ENCODE data around the gene ELN. TPM values are rescaled to one million over a fixed set of nuclear protein-coding genes. Genes with fewer than 3 reads are reported as not detected.

ELN gene
- total RNA-seq, 4 donors from 2014 or later = 5.3 to 14.8 (median 6.9) TPM

DNA sequence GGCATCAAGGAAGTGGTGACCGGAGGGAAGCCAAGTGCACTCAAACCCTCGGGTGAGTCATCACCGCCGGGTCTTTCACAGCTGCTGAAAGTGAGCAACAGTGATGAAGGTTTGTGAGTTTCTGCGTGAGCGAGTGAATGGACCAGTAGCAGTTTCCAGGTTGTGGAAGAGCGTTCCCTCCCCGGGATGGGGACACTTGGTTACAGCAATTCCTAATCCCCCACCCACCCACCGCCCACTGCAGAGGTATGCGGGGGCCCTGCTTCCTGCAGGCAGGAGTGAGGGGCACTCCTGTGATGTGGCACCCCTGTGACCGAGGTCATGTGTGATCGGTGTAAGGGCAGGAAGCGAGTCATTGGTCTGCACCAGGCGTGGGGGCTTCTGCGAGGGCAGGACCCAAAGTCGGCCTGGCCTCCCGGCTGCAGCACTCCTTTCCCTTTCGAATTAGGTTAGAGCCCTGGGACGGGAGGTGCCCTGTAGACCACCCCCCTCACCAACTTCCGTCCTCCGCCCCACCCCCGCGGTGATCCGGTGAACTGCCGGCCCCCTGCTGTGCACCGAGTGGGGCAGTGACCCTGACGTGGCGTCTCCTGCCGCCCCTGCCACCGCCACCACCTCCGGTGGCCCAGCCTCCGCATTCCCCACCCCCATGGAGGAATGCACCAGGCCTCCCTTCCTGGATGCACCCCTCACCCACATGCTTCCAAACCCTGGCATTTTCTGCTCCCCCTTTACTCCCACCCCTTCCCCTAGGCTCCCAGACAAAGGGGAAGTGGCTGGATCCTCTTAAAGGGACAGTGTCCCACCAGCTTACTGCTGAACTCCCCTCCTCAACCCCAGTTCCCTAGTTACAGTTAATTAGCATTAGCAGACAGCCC, 66.5 kb downstream of the ELN start:
- Histone ChIP-seq H3K27me3 (no peaks in the 10 kb centered on the region), H3K9me3 (no peaks in the 10 kb centered on the region), H3K4me3 (peak overlapping the region; percentile 35 to 45 (median 40)), H3K4me1 (peaks cover 18 to 22% of the 10 kb centered on the region in 2 donors), H3K36me3 (peaks cover 0 to 21% of the 10 kb centered on the region in 2 donors), H3K27ac (peak overlapping the region; percentile 57 to 68 (median 60))
- intact Hi-C loops (cut with DNase I; ENCODE audit: low total_unique reads) (no loop called here), in situ Hi-C loops (cut with MboI; ENCODE audit: low sequenced_read_pairs in 4 of 4) (no loop called here)
- ATAC-seq (peak; percentile 72 to 77), DNase-seq (peak; percentile 52 to 74)
- peak; percentile 7 to 23 for TF ChIP-seq POLR2A (IDR thresholded peaks at IDR 0.05)
- no peak for TF ChIP-seq CTCF (IDR thresholded peaks at IDR 0.05 in 4 of 5, conservative IDR thresholded peaks at IDR 0.05 in 1 of 5)

DNA sequence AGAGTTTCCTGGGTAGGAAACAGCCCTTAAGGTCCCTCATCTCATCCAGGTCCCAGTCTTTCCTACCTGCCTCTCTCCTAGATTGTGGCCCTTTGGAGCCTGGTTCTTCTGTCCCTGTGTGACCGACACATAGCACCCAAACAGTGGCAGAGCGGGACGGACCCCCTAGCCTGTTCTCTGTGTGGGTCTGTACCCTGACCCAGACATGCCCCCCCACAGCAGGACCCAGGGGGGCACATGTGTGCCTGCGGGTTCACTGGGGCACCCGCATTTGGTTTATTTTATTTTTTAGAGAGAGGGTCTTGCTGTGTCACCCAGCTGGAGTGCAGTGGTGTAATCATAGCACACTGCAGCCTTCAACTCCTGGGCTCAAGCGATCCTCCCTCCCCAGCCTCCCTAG, 67.2 kb downstream of the ELN start:
- in situ Hi-C loops (cut with MboI; ENCODE audit: low sequenced_read_pairs in 4 of 4) (no loop called here), intact Hi-C loops (cut with DNase I; ENCODE audit: low total_unique reads) (no loop called here)
- peaks cover 0 to 27% of the 10 kb centered on the region in 2 donors for H3K36me3 ChIP-seq
- H3K27ac ChIP-seq = peak overlapping the region in 2 of 4 donors; percentile 57 to 68
- peak overlapping the region in 1 of 4 donors; percentile 45 for H3K4me3 ChIP-seq
- no peak for ATAC-seq
- H3K4me1 ChIP-seq = peaks cover 18 to 22% of the 10 kb centered on the region in 2 donors
- H3K9me3 ChIP-seq = no peaks in the 10 kb centered on the region
- no peak for TF ChIP-seq POLR2A (IDR thresholded peaks at IDR 0.05)
- no peak for TF ChIP-seq CTCF (IDR thresholded peaks at IDR 0.05 in 4 of 5, conservative IDR thresholded peaks at IDR 0.05 in 1 of 5)
- DNase-seq = no peak
- H3K27me3 ChIP-seq = no peaks in the 10 kb centered on the region

GRCh38 chr7:74097937-74098614, 70.1 kb downstream of the ELN start:
- Histone ChIP-seq H3K27ac (peak overlapping the region; percentile 13 to 62 (median 52)), H3K27me3 (no peaks in the 10 kb centered on the region), H3K4me3 (no peak overlapping the region), H3K9me3 (no peaks in the 10 kb centered on the region), H3K4me1 (peaks cover 11 to 16% of the 10 kb centered on the region in 2 donors), H3K36me3 (peaks cover 0 to 38% of the 10 kb centered on the region in 2 donors)
- peak; percentile 55 to 61 for ATAC-seq
- intact Hi-C loops (cut with DNase I; ENCODE audit: low total_unique reads) (no loop called here), in situ Hi-C loops (cut with MboI; ENCODE audit: low sequenced_read_pairs in 4 of 4) (no loop called here)
- TF ChIP-seq POLR2A (IDR thresholded peaks at IDR 0.05) (peak in 1 of 2 donors; percentile 28), CTCF (IDR thresholded peaks at IDR 0.05 in 4 of 5, conservative IDR thresholded peaks at IDR 0.05 in 1 of 5) (no peak)
- peak; percentile 18 to 67 for DNase-seq

- TF ChIP-seq CTCF (IDR thresholded peaks at IDR 0.05 in 4 of 5, conservative IDR thresholded peaks at IDR 0.05 in 1 of 5) = no peak
- no peak for TF ChIP-seq POLR2A (IDR thresholded peaks at IDR 0.05)
- peak overlapping the region; percentile 12 to 62 (median 52) for H3K27ac ChIP-seq
- intact Hi-C loops (cut with DNase I; ENCODE audit: low total_unique reads) = no loop called here
- no peaks in the 10 kb centered on the region for H3K9me3 ChIP-seq
- DNase-seq = no peak
- H3K4me3 ChIP-seq = no peak overlapping the region
- no peak for ATAC-seq
- H3K27me3 ChIP-seq = no peaks in the 10 kb centered on the region
- peaks cover 6% of the 10 kb centered on the region in 2 donors for H3K4me1 ChIP-seq
- H3K36me3 ChIP-seq = peaks cover 0 to 38% of the 10 kb centered on the region in 2 donors
- in situ Hi-C loops (cut with MboI; ENCODE audit: low sequenced_read_pairs in 4 of 4) = no loop called here
Measured at GRCh38 chr7:74099031-74099430, 71.1 kb downstream of the ELN start.
